HFF-Myc (cell line): Measurements from ENCODE around the gene THBS3.
"Not testable (repeated sequence)": the region's sequence is repeated elsewhere in the genome, so short reads cannot be mapped to it uniquely, and the experiment has no call there.

Experiments
- DNase-seq: peaks from one replicate; pipeline ENCODE4 v3.0.0-alpha.2; 2011; ENCODE audit warnings: low read depth; ENCODE audit errors: extremely low read depth
- H3K4me3 ChIP-seq: replicated peaks from 2 replicates; pipeline ENCODE4 v1.5.1; 2011; ENCODE audit warnings: low read depth, mild to moderate bottlenecking, control low read depth, low read length
- TF ChIP-seq, protein P1 (sequence below): IDR thresholded peaks from 2 replicates; pipeline ENCODE4 v1.5.1; 2012; ENCODE audit warnings: mild to moderate bottlenecking, low read depth, low read length, control low read depth; ENCODE audit errors: missing control alignments

The THBS3 gene

DNA sequence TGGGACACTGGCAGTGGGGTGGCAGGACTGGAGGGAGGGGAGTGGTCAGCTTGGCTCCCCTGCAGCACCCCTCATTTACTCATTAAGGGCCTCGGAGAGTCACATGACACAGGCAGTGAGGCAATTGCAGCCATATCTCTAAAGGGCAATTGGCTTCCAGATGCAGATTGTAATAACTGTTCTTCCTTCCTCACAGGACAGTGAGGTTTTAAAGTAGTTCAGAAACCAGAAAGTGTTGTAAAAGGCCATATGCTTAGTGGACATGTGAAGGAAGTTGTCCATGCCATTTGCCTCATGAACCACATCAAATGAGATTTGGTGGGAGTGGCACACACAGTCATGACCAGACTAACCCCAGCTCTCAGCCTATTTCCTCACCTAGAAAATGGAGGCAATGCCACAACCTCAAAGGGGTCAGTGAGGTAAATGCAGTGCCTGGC lies 11.9 kb upstream of the THBS3 start:
- no peak for DNase-seq
- H3K4me3 ChIP-seq, result no peak overlapping the region
- TF ChIP-seq, protein P1, sequence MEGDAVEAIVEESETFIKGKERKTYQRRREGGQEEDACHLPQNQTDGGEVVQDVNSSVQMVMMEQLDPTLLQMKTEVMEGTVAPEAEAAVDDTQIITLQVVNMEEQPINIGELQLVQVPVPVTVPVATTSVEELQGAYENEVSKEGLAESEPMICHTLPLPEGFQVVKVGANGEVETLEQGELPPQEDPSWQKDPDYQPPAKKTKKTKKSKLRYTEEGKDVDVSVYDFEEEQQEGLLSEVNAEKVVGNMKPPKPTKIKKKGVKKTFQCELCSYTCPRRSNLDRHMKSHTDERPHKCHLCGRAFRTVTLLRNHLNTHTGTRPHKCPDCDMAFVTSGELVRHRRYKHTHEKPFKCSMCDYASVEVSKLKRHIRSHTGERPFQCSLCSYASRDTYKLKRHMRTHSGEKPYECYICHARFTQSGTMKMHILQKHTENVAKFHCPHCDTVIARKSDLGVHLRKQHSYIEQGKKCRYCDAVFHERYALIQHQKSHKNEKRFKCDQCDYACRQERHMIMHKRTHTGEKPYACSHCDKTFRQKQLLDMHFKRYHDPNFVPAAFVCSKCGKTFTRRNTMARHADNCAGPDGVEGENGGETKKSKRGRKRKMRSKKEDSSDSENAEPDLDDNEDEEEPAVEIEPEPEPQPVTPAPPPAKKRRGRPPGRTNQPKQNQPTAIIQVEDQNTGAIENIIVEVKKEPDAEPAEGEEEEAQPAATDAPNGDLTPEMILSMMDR, result no peak

DNA sequence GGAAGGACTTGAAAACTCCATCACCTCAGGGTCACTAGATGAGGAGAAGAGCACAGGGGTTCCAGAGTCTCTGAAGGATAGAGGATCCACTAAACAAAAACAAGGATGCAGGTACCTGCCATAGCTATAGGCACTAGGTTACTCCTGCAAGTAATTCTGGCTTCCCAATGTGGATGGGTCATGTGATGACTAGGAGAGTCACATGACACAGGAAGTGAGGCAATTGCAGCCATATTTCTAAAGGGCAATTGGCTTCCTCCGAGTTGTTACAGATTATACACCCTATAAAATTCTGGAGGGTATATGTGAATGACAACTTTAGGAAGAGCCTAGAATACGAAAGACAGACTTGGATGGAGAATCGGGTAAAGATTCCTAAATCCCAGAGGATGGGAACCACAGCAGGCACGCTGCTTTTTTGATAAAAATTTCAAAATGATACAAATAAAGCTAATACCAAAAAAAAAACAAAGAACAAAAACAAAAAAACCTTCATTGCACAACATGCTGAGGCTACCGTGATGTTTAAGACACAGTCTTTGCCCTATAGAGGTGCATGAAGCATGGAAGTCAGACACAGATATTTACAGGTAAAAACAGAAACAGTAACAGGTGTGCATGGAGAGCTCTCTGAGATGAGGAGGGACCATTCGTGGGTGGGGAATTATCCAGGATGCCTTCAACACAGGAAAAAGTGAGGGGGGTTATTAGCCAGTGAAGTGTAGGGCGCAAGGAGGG lies 11.3 kb upstream of the THBS3 start:
- TF ChIP-seq, protein P1, result no peak
- H3K4me3 ChIP-seq, result no peak overlapping the region
- no peak for DNase-seq

DNA sequence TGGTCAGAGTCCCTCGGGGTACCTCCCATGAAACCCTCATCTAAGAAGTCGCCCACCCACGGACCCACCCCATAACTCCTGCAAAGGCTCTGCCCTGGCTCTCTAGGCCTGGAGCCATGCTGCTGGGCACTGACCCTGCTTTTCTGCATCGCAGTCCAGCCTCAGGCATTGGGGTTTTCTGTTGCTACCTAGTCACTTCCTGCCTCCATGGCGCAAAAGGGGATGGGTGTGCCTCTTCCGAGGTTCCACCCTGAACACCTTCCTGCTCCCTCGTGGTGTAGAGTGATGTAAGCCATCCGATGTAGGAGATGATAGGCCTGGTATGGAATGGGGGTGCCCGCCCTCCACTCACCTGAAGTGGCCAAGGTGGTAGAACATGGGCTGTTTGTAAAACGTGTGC lies 7.0 kb upstream of the THBS3 start:
- not testable (repeated sequence) for DNase-seq, H3K4me3 ChIP-seq

DNA sequence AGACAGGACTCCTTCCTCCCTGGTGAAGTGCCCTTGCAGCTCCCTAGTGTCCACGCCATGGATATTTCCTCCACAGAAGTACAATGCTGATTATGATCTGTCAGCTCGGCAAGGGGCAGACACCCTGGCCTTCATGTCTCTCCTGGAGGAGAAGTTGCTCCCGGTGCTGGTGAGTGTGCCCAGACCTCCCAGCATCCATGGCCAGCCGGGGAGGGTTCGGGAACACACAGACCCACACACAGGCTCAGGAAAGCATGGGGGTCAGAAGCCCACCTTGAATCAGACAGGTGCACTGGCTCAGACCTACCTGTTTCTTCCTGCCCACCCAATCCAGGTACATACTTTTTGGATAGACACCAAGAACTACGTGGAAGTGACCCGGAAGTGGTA lies 4.3 kb upstream of the THBS3 start:
- H3K4me3 ChIP-seq, DNase-seq: not testable (repeated sequence)

DNA sequence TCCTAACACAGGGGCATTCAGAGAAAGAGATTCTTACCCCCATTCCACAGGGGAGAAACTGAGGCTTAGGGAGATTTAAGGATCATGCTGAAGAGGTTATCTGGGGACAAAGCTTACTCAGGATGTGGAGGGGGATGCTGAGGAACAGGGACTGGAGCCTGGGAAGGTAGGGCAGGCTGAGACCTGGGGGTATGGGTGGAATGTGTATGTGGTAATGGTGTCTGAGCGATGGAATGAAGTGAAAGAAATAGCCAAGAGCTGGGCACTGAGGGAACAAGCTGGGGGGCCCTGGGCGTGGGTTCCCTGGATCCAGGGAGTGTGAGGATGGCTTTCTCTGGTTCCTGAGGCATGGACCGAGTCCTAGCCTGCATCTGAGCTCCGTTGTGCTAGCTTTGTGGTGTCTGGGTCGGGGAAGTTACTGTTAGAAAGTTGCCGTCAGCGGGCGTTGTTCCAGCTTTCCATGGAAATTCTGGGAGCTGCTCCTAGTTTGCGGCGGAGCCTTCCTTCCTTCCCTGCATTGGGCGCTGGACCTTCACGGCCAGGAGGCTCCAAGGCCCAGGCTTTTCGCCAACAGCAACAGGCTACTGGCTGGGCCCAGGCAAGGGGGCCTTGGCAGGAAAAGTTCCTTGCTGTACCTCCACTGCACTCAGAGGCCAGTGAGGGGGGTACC lies 3.8 kb upstream of the THBS3 start:
- not testable (repeated sequence) for DNase-seq, H3K4me3 ChIP-seq

DNA sequence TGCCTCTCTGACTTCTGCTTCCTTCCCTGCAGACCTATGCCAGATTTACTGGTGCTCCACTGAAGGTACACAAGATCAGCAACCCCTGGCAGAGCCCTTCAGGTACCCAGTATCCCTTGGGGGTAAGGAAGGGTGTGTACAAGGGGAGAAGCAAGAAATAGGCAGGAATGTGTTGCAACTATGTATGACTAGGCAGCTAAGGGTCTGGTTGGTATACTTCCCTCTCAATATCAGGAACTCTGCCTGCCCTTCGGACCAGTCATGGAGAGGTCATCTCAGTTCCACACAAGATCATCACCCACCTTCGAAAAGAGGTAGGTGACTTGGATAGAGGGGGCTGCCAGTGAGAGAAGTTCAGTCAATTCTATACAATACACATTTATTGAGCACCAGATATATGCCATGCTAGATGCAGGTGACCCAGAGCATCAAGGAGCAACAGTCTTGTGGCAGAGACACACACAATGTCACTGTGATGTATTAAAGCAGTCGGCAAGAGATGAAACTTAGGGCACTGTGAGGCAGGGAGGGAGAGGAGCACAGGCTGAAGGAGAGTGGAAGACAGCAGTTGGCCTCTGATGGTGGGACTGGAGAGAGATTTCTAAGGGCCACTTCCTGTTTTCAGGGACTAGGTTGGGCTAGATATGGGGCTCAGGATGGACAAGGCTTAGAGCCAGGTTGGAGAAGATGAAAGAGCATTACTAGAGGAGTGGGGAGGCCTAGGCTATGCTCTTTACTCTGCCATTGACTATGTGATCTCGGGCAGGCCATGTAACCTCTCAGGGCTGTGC lies 2.8 kb upstream of the THBS3 start:
- no peak overlapping the region; the same call in 1 of the 2 replicates for H3K4me3 ChIP-seq

DNA sequence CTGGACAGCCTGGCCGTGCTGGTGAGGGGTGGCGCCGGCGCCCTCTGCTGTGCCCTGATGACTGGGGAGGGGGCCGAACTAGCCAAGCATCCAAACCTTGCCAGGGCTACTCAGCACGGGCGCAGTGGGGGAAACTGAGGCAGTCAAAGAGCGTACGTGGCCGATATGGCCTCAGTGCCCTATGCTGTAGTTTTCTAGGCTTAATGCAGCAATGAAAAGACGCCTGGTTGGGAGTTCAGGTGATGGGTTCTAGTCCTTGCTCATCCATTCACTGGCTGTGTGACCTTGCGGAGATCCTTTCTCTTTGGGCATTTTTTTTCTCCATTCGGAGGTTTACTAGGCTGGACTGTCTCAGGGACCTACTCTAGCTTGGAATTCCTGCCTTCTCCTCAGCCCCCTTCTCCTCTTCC lies 1.6 kb upstream of the THBS3 start:
- no peak for DNase-seq
- peak overlapping the region; percentile 100 for H3K4me3 ChIP-seq
- TF ChIP-seq, protein P1, result no peak

More for the DNA sequence above, 2.8 kb upstream of the THBS3 start:
- no peak for DNase-seq
- TF ChIP-seq, protein P1, result no peak
